B cell (primary cell): ENCODE data around the gene CCDC87.

Experiments used
- EZH2 ChIP-seq: IDR thresholded peaks from 2 replicates; pipeline ENCODE4 v1.6.1; 2012; ENCODE audit warnings: borderline replicate concordance, low read depth, mild to moderate bottlenecking, moderate library complexity, low read length; ENCODE audit not compliant: insufficient read depth, poor library complexity, severe bottlenecking
- TF ChIP-seq, protein P1 (sequence below): fragments of 200-600 bp; IDR thresholded peaks from one replicate; pipeline ENCODE4 v1.8.0; 2022; ENCODE audit warnings: antibody characterized with exemption, mild to moderate bottlenecking

DNA sequence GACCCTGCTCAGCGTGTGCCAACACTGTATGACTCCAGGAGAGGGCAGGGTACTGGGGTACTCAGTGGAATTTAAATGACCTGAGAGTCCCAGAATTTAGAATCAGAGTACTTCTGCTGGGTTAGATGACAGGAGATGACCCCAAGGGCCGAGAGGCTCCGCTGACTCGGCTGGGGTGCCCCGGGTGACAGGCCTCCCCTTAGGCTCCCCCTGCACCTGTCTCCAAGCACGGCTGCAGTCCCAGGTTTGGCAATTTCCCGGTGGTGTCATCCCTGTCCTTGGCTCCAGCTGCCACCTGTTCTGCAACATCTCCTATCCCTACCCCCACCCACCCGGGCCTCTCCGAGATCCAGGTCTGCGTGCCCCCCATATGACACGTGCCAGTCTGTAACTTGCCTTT, 44.8 kb downstream of the CCDC87 start:
- TF ChIP-seq, protein P1, sequence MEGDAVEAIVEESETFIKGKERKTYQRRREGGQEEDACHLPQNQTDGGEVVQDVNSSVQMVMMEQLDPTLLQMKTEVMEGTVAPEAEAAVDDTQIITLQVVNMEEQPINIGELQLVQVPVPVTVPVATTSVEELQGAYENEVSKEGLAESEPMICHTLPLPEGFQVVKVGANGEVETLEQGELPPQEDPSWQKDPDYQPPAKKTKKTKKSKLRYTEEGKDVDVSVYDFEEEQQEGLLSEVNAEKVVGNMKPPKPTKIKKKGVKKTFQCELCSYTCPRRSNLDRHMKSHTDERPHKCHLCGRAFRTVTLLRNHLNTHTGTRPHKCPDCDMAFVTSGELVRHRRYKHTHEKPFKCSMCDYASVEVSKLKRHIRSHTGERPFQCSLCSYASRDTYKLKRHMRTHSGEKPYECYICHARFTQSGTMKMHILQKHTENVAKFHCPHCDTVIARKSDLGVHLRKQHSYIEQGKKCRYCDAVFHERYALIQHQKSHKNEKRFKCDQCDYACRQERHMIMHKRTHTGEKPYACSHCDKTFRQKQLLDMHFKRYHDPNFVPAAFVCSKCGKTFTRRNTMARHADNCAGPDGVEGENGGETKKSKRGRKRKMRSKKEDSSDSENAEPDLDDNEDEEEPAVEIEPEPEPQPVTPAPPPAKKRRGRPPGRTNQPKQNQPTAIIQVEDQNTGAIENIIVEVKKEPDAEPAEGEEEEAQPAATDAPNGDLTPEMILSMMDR, result no peak
- TF ChIP-seq EZH2, result no peak
